A673 (cell line): ENCODE measurements around the gene NUBPL. TPM values are rescaled to one million over a fixed set of nuclear protein-coding genes. Genes with fewer than 3 reads are reported as not detected.
"Not testable (repeated sequence)": the region's sequence is repeated elsewhere in the genome, so short reads cannot be mapped to it uniquely, and the experiment has no call there.

Experiments used
- BruUV-seq: library from RNA; stranded (reverse); fragments of 400-500 nt; replicated peaks from 2 replicates; lab custom pipeline; 2021; lab: Mats Ljungman, UMichigan
- CTCF ChIA-PET: fragments of 300-600 bp; sonication (Branson Sonifier 250); formaldehyde crosslinking; loops from one replicate; lab custom pipeline; 2022; ENCODE audit warnings: antibody characterized with exemption; lab: Charles Lee
- POLR2A ChIA-PET: fragments of 300-600 bp; sonication (Branson Sonifier 250); formaldehyde crosslinking; loops from one replicate; lab custom pipeline; 2022; ENCODE audit warnings: antibody characterized with exemption; ENCODE audit not compliant: low non-redundant PET; lab: Charles Lee
- DNase-seq: peaks from one replicate; pipeline ENCODE4 v3.0.0-alpha.2; 2015; ENCODE audit warnings: low spot score
- H3K27ac ChIP-seq: fragments of 200-600 bp; sonication (generic); 2 replicates; pipeline ENCODE4 v1.5.1; 2016; ENCODE audit warnings: mixed run types, low read depth, mild to moderate bottlenecking, mixed read lengths, antibody characterized with exemption, low read length; ENCODE audit not compliant: poor library complexity, severe bottlenecking
- H3K27me3 ChIP-seq: fragments of 200-600 bp; sonication (generic); replicated peaks from 2 replicates; pipeline ENCODE4 v1.6.1; 2017; ENCODE audit warnings: mixed run types, low read depth, mild to moderate bottlenecking, mixed read lengths, antibody characterized with exemption, low read length; ENCODE audit not compliant: insufficient read depth, poor library complexity
- H3K36me3 ChIP-seq: fragments of 200-600 bp; sonication (generic); 2 replicates; pipeline ENCODE4 v1.6.1; 2016; ENCODE audit warnings: mixed run types, mild to moderate bottlenecking, mixed read lengths, antibody characterized with exemption, low read length; ENCODE audit not compliant: insufficient read depth, poor library complexity, severe bottlenecking
- H3K4me1 ChIP-seq: fragments of 200-600 bp; sonication (generic); 2 replicates; pipeline ENCODE4 v1.6.1; 2017; ENCODE audit warnings: mixed run types, mild to moderate bottlenecking, mixed read lengths, antibody characterized with exemption, low read length; ENCODE audit not compliant: insufficient read depth, poor library complexity, severe bottlenecking
- H3K4me3 ChIP-seq: fragments of 200-600 bp; sonication (generic); 2 replicates; pipeline ENCODE4 v1.5.1; 2016; ENCODE audit warnings: low read depth, mixed run types, mild to moderate bottlenecking, mixed read lengths, low read length; ENCODE audit not compliant: poor library complexity, severe bottlenecking
- H3K9me3 ChIP-seq: fragments of 200-600 bp; sonication (generic); 2 replicates; pipeline ENCODE4 v1.6.1; 2016; ENCODE audit warnings: mixed run types, low read depth, mild to moderate bottlenecking, mixed read lengths, antibody characterized with exemption, low read length; ENCODE audit not compliant: poor library complexity, severe bottlenecking
- EZH2 ChIP-seq: fragments of 200-600 bp; sonication (generic); IDR thresholded peaks from 2 replicates; pipeline ENCODE4 v1.6.1; 2017; ENCODE audit warnings: borderline replicate concordance, low read depth, mild to moderate bottlenecking, mixed read lengths, antibody characterized with exemption, low read length; ENCODE audit not compliant: poor library complexity, severe bottlenecking
- intact Hi-C: fragments of 100-400 bp; cut with micrococcal nuclease; formaldehyde crosslinking; loops from one replicate; pipeline ENCODE4 v1.10.0; 2022; ENCODE audit not compliant: unreplicated experiment
- total RNA-seq: library from RNA; stranded (reverse); gene quantifications from 2 replicates; pipeline ENCODE4 v1.2.3, GENCODE V29; 2021
- TF ChIP-seq, protein P1 (sequence below): fragments of 300-800, 200-600 bp; sonication (generic); conservative IDR thresholded peaks from 2 replicates; pipeline ENCODE4 v1.5.1; 2017; ENCODE audit warnings: low read depth, mild to moderate bottlenecking, antibody characterized with exemption, low read length, moderate library complexity, mixed read lengths

The NUBPL gene
- total RNA-seq, 1 experiment from 2014 or later = 15.5 TPM

DNA sequence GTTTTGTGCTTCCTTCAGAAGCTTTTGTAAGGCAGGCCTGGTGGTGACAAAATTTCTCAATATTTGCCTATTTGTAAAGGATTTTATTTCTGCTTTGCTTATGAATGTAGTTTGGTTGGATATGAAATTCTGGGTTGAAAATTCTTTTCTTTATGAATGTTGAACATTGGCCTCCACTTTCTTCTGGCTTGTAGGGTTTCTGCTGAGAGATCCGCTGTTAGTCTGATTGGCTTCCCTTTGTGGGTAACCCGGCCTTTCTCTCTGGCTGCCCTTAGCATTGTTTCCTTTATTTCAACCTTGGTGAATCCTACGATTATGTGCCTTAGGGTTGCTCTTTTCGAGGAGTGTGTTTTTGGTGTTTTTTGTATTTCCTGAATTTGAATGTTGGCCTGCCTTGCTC is 58.2 kb downstream of the NUBPL start:
- intact Hi-C loops = no loop called here
- DNase-seq = no peak
- no peaks in the 10 kb centered on the region for H3K4me1 ChIP-seq
- H3K27me3 ChIP-seq = no peaks in the 10 kb centered on the region
- no peaks in the 10 kb centered on the region for H3K36me3 ChIP-seq
- no peak overlapping the region for H3K27ac ChIP-seq
- no TSS peak for BruUV-seq
- H3K9me3 ChIP-seq = no peaks in the 10 kb centered on the region
- POLR2A ChIA-PET = no interaction called here
- H3K4me3 ChIP-seq = no peak overlapping the region
- no peak for TF ChIP-seq EZH2
- TF ChIP-seq, protein P1, sequence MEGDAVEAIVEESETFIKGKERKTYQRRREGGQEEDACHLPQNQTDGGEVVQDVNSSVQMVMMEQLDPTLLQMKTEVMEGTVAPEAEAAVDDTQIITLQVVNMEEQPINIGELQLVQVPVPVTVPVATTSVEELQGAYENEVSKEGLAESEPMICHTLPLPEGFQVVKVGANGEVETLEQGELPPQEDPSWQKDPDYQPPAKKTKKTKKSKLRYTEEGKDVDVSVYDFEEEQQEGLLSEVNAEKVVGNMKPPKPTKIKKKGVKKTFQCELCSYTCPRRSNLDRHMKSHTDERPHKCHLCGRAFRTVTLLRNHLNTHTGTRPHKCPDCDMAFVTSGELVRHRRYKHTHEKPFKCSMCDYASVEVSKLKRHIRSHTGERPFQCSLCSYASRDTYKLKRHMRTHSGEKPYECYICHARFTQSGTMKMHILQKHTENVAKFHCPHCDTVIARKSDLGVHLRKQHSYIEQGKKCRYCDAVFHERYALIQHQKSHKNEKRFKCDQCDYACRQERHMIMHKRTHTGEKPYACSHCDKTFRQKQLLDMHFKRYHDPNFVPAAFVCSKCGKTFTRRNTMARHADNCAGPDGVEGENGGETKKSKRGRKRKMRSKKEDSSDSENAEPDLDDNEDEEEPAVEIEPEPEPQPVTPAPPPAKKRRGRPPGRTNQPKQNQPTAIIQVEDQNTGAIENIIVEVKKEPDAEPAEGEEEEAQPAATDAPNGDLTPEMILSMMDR = no peak
- CTCF ChIA-PET = no interaction called here

DNA sequence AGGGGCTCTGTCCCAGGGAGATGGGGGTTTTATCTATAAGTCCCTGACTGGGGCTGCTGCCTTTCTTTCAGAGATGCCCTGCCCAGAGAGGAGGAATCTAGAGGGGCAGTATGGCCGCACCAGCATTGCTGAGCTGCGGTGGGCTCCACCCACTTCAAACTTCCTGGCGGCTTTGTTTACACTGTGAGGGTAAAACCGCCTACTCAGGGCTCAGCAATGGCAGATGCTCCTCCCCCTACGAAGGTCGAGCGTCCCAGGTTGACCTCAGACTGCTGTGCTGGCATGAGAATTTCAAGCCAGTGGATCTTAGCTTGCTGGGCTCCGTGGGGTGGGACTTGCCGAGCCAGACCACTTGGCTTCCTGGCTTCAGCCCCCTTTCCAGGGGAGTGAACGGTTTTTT is 59.7 kb downstream of the NUBPL start:
- CTCF ChIA-PET, H3K36me3 ChIP-seq, H3K27me3 ChIP-seq, BruUV-seq, POLR2A ChIA-PET, H3K27ac ChIP-seq, intact Hi-C loops, H3K4me3 ChIP-seq, H3K4me1 ChIP-seq, H3K9me3 ChIP-seq, DNase-seq: not testable (repeated sequence)

DNA sequence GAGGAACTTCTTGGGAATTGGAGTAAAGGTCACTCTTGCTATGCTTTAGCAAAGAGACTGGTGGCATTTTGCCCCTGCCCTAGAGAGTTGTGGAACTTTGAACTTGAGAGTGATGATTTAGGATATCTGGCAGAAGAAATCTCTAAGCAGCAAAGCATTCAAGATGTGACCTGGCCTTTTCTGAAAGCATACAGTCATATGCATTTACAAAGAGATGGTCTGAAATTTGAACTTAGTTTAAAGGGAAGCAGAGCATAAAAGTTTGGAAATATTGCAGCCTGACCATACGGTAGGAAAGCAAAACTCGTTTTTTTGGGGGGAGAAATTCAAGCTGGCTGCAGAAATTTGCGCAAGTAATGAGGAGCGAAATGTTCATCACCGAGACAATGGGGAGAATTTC is 60.9 kb downstream of the NUBPL start:
- Histone ChIP-seq H3K4me3 (no peak overlapping the region), H3K27me3 (no peaks in the 10 kb centered on the region), H3K4me1 (no peaks in the 10 kb centered on the region), H3K9me3 (no peaks in the 10 kb centered on the region), H3K36me3 (no peaks in the 10 kb centered on the region), H3K27ac (no peak overlapping the region)
- no peak for DNase-seq
- ChIA-PET CTCF (no interaction called here), POLR2A (no interaction called here)
- no TSS peak for BruUV-seq
- intact Hi-C loops = no loop called here
- TF ChIP-seq, protein P1 = no peak
- TF ChIP-seq EZH2 = no peak

DNA sequence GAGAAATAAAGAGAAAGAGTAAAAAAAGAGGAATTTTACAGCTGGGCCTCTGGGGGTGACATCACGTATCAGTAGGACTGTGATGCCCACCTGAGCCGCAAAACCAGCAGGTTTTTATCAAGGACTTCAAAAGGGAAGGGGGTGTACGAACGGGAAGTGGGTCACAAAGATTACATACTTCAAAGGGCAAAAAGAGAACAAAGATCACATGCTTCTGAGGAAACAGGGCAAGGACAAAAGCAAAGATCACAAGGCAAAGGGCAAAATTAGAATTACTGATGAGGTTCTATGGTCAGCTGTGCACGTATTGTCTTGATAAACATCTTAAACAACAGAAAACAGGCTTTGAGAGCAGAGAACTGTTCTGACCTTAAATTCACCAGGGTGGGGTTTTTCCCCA is 91.7 kb downstream of the NUBPL start:
- H3K27ac ChIP-seq, DNase-seq, H3K36me3 ChIP-seq, H3K27me3 ChIP-seq, H3K4me1 ChIP-seq, intact Hi-C loops, H3K4me3 ChIP-seq, BruUV-seq, POLR2A ChIA-PET, CTCF ChIA-PET: not testable (repeated sequence)
- H3K9me3 ChIP-seq = peaks cover 23% of the 10 kb centered on the region
